HEK293 (cell line): ENCODE data around the gene MTUS2.

Experiments
- CTCF ChIP-seq: fragments of 450-650 bp; formaldehyde crosslinking; IDR thresholded peaks from 2 replicates; pipeline ENCODE4 v1.5.1; 2016; ENCODE audit warnings: missing biosample characterization, missing genetic modification characterization
- PATZ1 ChIP-seq: fragments of 450-650 bp; formaldehyde crosslinking; IDR thresholded peaks from 2 replicates; pipeline ENCODE4 v1.5.1; 2016; ENCODE audit warnings: missing biosample characterization, missing genetic modification characterization
- ZNF114 ChIP-seq: fragments of 450-650 bp; formaldehyde crosslinking; IDR thresholded peaks from 2 replicates; pipeline ENCODE4 v1.5.0; 2017; ENCODE audit warnings: missing biosample characterization, missing genetic modification characterization
- ZNF768 ChIP-seq: fragments of 450-650 bp; formaldehyde crosslinking; IDR thresholded peaks from 2 replicates; pipeline ENCODE4 v1.5.1; 2018; ENCODE audit warnings: missing biosample characterization, mild to moderate bottlenecking, missing genetic modification characterization
- ZNF785 ChIP-seq: fragments of 450-650 bp; formaldehyde crosslinking; IDR thresholded peaks from 2 replicates; pipeline ENCODE4 v1.5.1; 2016; ENCODE audit warnings: missing biosample characterization, missing genetic modification characterization

- TF ChIP-seq ZNF785 (tag by site-specific recombination) (no peak), ZNF114 (tag by site-specific recombination) (no peak), ZNF768 (tag by site-specific recombination) (no peak), PATZ1 (tag by site-specific recombination) (no peak), CTCF (no peak)
These were observed 451.5 kb downstream of the MTUS2 start for GRCh38 chr13:29271606-29272005.
